ENCODE data around the gene MATCAP1.

The MATCAP1 gene

GRCh38 chr16:67128417-67128816 is 55.3 kb downstream of the MATCAP1 start:
- DNase-seq (ENCODE audit: low spot score): no peak

All from NAMALWA (cell line).